Neutrophil (primary cell): Measurements from ENCODE around the gene MGAT3.
"Not testable (repeated sequence)": the region's sequence is repeated elsewhere in the genome, so short reads cannot be mapped to it uniquely, and the experiment has no call there.

Source experiments
- H3K27ac ChIP-seq: fragments of 200-600 bp; sonication (generic); 2 replicates; pipeline ENCODE4 v1.5.1; 2016; ENCODE audit warnings: mild to moderate bottlenecking, moderate library complexity
- H3K27me3 ChIP-seq: fragments of 200-600 bp; sonication (generic); 2 replicates; pipeline ENCODE4 v1.6.0; 2016; ENCODE audit warnings: mild to moderate bottlenecking
- H3K36me3 ChIP-seq: fragments of 200-600 bp; sonication (generic); 2 replicates; pipeline ENCODE4 v1.5.1; 2017
- H3K4me1 ChIP-seq, 2 experiments: fragments of 200-600 bp in 1 of 2; sonication (generic) in 1 of 2; 1 replicate in 1 of 2; 2 replicates in 1 of 2; pipeline versions ENCODE4 v1.5.1 to v1.6.1; 2013 to 2016; ENCODE audit warnings: low read depth in 1 of 2, low read length in 1 of 2, mild to moderate bottlenecking in 1 of 2, moderate library complexity in 1 of 2; ENCODE audit not compliant: control insufficient read depth in 1 of 2, insufficient read depth in 1 of 2
- H3K4me3 ChIP-seq, 2 experiments: fragments of 200-600 bp in 1 of 2; sonication (generic) in 1 of 2; 1 replicate in 1 of 2; 2 replicates in 1 of 2; pipeline ENCODE4 v1.5.1; 2013 to 2016; ENCODE audit warnings: low read depth in 1 of 2, low read length in 1 of 2, mild to moderate bottlenecking in 1 of 2, moderate library complexity in 1 of 2
- H3K9me3 ChIP-seq: fragments of 200-600 bp; sonication (generic); 2 replicates; pipeline ENCODE4 v1.5.1; 2016
- TF ChIP-seq, protein P1 (sequence below): fragments of 200-600 bp; sonication (generic); IDR thresholded peaks from 2 replicates; pipeline ENCODE4 v1.5.1; 2016; ENCODE audit warnings: antibody characterized with exemption

Gene MGAT3

GRCh38 chr22:39504071-39504470 lies 47.3 kb downstream of the MGAT3 start:
- peaks cover 20 to 25% of the 10 kb centered on the region in 2 experiments for H3K4me1 ChIP-seq
- no peak overlapping the region for H3K4me3 ChIP-seq
- no peaks in the 10 kb centered on the region for H3K27me3 ChIP-seq
- TF ChIP-seq, protein P1, sequence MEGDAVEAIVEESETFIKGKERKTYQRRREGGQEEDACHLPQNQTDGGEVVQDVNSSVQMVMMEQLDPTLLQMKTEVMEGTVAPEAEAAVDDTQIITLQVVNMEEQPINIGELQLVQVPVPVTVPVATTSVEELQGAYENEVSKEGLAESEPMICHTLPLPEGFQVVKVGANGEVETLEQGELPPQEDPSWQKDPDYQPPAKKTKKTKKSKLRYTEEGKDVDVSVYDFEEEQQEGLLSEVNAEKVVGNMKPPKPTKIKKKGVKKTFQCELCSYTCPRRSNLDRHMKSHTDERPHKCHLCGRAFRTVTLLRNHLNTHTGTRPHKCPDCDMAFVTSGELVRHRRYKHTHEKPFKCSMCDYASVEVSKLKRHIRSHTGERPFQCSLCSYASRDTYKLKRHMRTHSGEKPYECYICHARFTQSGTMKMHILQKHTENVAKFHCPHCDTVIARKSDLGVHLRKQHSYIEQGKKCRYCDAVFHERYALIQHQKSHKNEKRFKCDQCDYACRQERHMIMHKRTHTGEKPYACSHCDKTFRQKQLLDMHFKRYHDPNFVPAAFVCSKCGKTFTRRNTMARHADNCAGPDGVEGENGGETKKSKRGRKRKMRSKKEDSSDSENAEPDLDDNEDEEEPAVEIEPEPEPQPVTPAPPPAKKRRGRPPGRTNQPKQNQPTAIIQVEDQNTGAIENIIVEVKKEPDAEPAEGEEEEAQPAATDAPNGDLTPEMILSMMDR: no peak
- no peaks in the 10 kb centered on the region for H3K9me3 ChIP-seq
- peaks cover 44% of the 10 kb centered on the region for H3K36me3 ChIP-seq
- no peak overlapping the region for H3K27ac ChIP-seq

- not testable (repeated sequence) for H3K27ac ChIP-seq, H3K9me3 ChIP-seq, H3K27me3 ChIP-seq, H3K4me3 ChIP-seq
- Histone ChIP-seq H3K4me1 (peaks cover 13 to 19% of the 10 kb centered on the region in 2 experiments), H3K36me3 (peaks cover 70% of the 10 kb centered on the region)
Observed at GRCh38 chr22:39507021-39507420, 50.2 kb downstream of the MGAT3 start.

- no peak overlapping the region for H3K4me3 ChIP-seq
- H3K27ac ChIP-seq: no peak overlapping the region
- no peaks in the 10 kb centered on the region for H3K9me3 ChIP-seq
- TF ChIP-seq, protein P1: no peak
- H3K4me1 ChIP-seq: peaks cover 4 to 5% of the 10 kb centered on the region in 2 experiments
- H3K36me3 ChIP-seq: peaks cover 84% of the 10 kb centered on the region
- no peaks in the 10 kb centered on the region for H3K27me3 ChIP-seq
Observed at GRCh38 chr22:39508393-39508792, 51.6 kb downstream of the MGAT3 start.

DNA sequence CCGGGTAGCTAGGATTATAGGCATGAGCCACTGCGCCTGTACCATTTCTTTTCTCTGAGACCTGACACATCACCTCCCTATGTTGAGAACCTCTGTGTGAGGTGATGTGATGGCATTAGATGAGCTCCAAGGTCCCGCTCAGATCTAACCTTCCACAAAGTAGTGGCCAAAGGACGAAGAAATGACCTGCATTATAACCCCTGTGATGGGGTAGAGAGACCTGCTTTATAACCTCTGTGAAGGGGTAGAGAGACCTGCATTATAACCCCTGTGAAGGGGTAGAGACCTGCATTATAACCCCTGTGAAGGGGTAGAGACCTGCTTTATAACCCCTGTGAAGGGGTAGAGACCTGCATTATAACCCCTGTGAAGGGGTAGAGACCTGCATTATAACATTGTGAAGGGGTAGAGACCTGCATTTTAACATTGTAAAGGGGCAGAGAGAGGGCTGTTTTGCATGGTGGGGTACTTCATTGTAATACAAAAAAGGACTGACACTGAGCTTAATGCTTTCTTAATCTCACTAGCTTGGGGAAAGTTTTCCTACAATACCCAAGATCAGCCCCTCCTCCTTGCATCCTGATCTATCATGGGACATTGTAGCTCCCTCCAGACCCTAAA lies 53.8 kb downstream of the MGAT3 start:
- Histone ChIP-seq H3K4me1 (peaks cover 5 to 7% of the 10 kb centered on the region in 2 experiments), H3K9me3 (no peaks in the 10 kb centered on the region), H3K27me3 (no peaks in the 10 kb centered on the region), H3K27ac (no peak overlapping the region), H3K36me3 (peaks cover 85% of the 10 kb centered on the region), H3K4me3 (no peak overlapping the region)
- TF ChIP-seq, protein P1: no peak

DNA sequence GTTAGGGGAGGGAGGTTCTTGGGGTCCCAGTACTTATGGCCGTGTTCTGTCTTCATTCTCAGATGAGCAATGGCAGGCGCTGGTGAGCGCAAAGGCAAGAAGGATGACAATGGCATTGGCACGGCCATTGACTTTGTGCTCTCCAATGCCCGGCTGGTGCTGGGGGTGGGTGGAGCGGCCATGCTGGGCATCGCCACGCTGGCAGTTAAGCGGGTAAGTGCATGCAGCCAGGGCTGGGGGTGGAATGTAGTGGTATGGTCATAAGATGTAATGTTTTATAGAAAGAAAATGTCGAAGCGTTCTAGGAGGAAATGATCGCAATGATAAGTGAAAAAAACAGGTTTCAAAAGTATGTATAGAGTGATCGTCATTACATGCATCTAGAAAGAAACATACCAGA lies 54.4 kb downstream of the MGAT3 start:
- H3K4me1 ChIP-seq: peaks cover 5 to 7% of the 10 kb centered on the region in 2 experiments
- TF ChIP-seq, protein P1: no peak
- no peaks in the 10 kb centered on the region for H3K9me3 ChIP-seq
- no peaks in the 10 kb centered on the region for H3K27me3 ChIP-seq
- H3K27ac ChIP-seq: no peak overlapping the region
- H3K4me3 ChIP-seq: no peak overlapping the region
- peaks cover 79% of the 10 kb centered on the region for H3K36me3 ChIP-seq

DNA sequence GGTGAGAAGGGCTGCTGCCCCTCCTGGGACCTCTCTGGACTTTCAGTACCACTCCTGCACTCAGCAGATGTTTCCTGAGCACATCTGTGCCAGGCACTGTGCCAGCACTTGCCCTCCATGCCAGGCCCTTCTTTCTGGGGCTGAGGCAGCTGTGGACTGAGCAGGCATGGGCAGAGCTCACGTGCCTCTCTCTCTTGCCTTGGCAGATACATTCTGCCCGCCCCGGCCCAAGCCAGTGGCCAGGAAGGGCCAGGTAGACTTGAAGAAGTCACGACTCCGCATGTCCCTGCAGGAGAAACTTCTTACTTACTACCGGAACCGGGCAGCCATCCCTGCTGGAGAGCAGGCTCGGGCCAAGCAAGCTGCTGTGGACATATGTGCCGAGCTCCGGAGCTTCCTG lies 55.2 kb downstream of the MGAT3 start:
- TF ChIP-seq, protein P1: no peak
- Histone ChIP-seq H3K4me1 (peaks cover 5 to 7% of the 10 kb centered on the region in 2 experiments), H3K27me3 (no peaks in the 10 kb centered on the region), H3K27ac (no peak overlapping the region), H3K4me3 (no peak overlapping the region), H3K9me3 (no peaks in the 10 kb centered on the region), H3K36me3 (peaks cover 71% of the 10 kb centered on the region)
